Mesendoderm (in vitro differentiated cells): Measurements from ENCODE around the gene KRT15.
"Not testable (repeated sequence)": the region's sequence is repeated elsewhere in the genome, so short reads cannot be mapped to it uniquely, and the experiment has no call there.

ENCODE experiments used
- DNase-seq: peaks from one replicate; pipeline ENCODE4 v3.0.0; 2013
- H2AK5ac ChIP-seq: 2 replicates; pipeline ENCODE4 v1.6.1; 2013; ENCODE audit warnings: low read length, inconsistent platforms
- H2BK120ac ChIP-seq: 2 replicates; pipeline ENCODE4 v1.6.1; 2013; ENCODE audit warnings: low read depth, mild to moderate bottlenecking, low read length, moderate library complexity, mixed read lengths
- H2BK15ac ChIP-seq: replicated peaks from 2 replicates; pipeline ENCODE4 v1.6.1; 2013; ENCODE audit warnings: low read depth, mild to moderate bottlenecking, moderate library complexity
- H2BK5ac ChIP-seq: 2 replicates; pipeline ENCODE4 v1.6.1; 2013; ENCODE audit warnings: low read length, inconsistent platforms
- H3K18ac ChIP-seq: 2 replicates; pipeline ENCODE4 v1.6.1; 2013; ENCODE audit warnings: mild to moderate bottlenecking, low read length, mixed read lengths
- H3K23ac ChIP-seq: one replicate; pipeline ENCODE4 v1.6.1; 2013; ENCODE audit warnings: low read length
- H3K27ac ChIP-seq: 2 replicates; pipeline ENCODE4 v1.5.1; 2013; ENCODE audit warnings: low read depth, mild to moderate bottlenecking, inconsistent platforms, low read length, moderate library complexity
- H3K27me3 ChIP-seq: 2 replicates; pipeline ENCODE4 v1.6.1; 2013; ENCODE audit warnings: low read length, control low read depth, mild to moderate bottlenecking, inconsistent platforms; ENCODE audit not compliant: insufficient read depth, poor library complexity
- H3K36me3 ChIP-seq: 2 replicates; pipeline ENCODE4 v1.6.1; 2013; ENCODE audit warnings: low read length, inconsistent platforms; ENCODE audit not compliant: control insufficient read depth, insufficient read depth
- H3K4ac ChIP-seq: one replicate; pipeline ENCODE4 v1.6.1; 2013; ENCODE audit warnings: low read depth, mild to moderate bottlenecking, low read length, moderate library complexity
- H3K4me1 ChIP-seq: 2 replicates; pipeline ENCODE4 v1.6.1; 2013; ENCODE audit warnings: low read depth, low read length, inconsistent platforms; ENCODE audit not compliant: control insufficient read depth
- H3K4me2 ChIP-seq: 2 replicates; pipeline ENCODE4 v1.6.1; 2013; ENCODE audit warnings: low read length
- H3K4me3 ChIP-seq: 2 replicates; pipeline ENCODE4 v1.5.1; 2013; ENCODE audit warnings: mild to moderate bottlenecking, low read length
- H3K56ac ChIP-seq: one replicate; pipeline ENCODE4 v1.6.1; 2013; ENCODE audit warnings: low read length
- H3K79me1 ChIP-seq: 2 replicates; pipeline ENCODE4 v1.6.1; 2013; ENCODE audit warnings: low read length, inconsistent platforms
- H3K79me2 ChIP-seq: 2 replicates; pipeline ENCODE4 v1.6.1; 2013; ENCODE audit warnings: mild to moderate bottlenecking, low read length; ENCODE audit not compliant: control insufficient read depth, insufficient read depth
- H3K9ac ChIP-seq: 2 replicates; pipeline ENCODE4 v1.6.1; 2013; ENCODE audit warnings: low read length, inconsistent platforms
- H4K5ac ChIP-seq: one replicate; pipeline ENCODE4 v1.6.1; 2013; ENCODE audit warnings: low read length
- H4K8ac ChIP-seq: one replicate; pipeline ENCODE4 v1.6.1; 2013; ENCODE audit warnings: low read depth, mild to moderate bottlenecking, control low read depth, low read length, moderate library complexity
- WGBS: extraction: QIAGEN DNeasy Blood & Tissue Kit; methylation state at CpG from one replicate; pipeline ENCODE4 v1.1.7; 2013; ENCODE audit warnings: low lambda C conversion rate, missing lambda C conversion rate; ENCODE audit not compliant: insufficient coverage; ENCODE audit errors: extremely low coverage; 5-methylcytosine and 5-hydroxymethylcytosine counted together

KRT15 gene

DNA sequence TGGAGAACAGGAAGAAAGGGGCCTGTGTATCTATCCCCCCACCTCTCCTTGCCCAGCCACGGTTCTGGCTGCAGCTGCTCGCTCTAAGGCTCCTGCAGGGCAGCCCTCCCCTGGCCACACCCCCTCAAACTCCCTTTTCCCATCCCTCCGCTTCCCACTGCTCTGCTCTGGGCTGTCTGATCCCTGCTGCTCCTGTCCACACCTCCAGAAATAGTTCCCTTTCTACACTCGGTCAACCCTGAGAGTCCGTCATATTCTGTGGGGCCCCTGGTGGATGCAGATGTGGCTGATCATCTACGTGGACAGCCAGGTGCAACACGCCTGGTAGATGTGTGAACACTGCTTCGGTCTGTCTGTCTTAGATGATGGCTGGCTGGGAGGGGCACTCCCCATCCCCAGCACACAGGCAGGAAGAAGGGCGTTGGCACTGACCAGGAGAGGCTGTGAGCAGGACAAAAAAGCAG, 28.7 kb upstream of the KRT15 start:
- Histone ChIP-seq H3K23ac (no peak overlapping the region), H3K79me1 (no peaks in the 10 kb centered on the region), H3K4me3 (no peak overlapping the region), H3K9ac (no peak overlapping the region), H3K4me1 (no peaks in the 10 kb centered on the region), H2BK15ac (no peak overlapping the region), H3K27me3 (no peaks in the 10 kb centered on the region), H3K4ac (no peak overlapping the region), H3K36me3 (no peaks in the 10 kb centered on the region), H4K8ac (no peak overlapping the region), H4K5ac (no peak overlapping the region), H3K79me2 (no peaks in the 10 kb centered on the region), H2BK5ac (no peak overlapping the region), H2AK5ac (no peak overlapping the region), H3K56ac (peak overlapping the region; percentile 12), H3K27ac (no peak overlapping the region), H3K18ac (no peak overlapping the region), H3K4me2 (no peak overlapping the region), H2BK120ac (no peak overlapping the region)
- DNase-seq = no peak
- WGBS = no CpG with 5 or more reads among the region's 9 CpGs

DNA sequence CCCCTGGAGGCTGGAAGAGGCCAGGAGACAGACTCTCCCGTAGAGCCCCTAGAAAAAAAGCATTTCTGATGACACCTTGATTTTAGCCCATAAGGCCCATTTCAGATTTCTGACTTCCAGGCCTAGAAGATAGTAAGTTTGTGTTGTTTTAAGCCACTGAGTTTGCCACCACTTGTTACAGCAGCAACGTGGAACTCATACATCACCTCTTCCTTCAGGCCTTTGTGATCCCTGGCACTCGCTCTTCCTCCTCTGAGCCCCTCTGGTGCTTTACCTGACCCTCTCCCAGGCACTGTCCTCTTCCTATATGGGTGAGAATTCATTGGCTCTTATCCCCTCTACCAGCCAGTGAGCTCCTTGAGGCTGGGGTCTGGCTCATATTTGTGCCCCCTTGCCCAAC, 28.1 kb upstream of the KRT15 start:
- Histone ChIP-seq H3K4me3 (no peak overlapping the region), H3K79me1 (no peaks in the 10 kb centered on the region), H3K36me3 (no peaks in the 10 kb centered on the region), H2BK15ac (no peak overlapping the region), H3K27ac (no peak overlapping the region), H4K5ac (no peak overlapping the region), H2BK120ac (no peak overlapping the region), H3K23ac (no peak overlapping the region), H3K56ac (no peak overlapping the region), H3K9ac (no peak overlapping the region), H2BK5ac (no peak overlapping the region), H2AK5ac (no peak overlapping the region), H3K4ac (no peak overlapping the region), H3K4me1 (no peaks in the 10 kb centered on the region), H4K8ac (no peak overlapping the region), H3K4me2 (no peak overlapping the region), H3K27me3 (no peaks in the 10 kb centered on the region), H3K18ac (no peak overlapping the region), H3K79me2 (no peaks in the 10 kb centered on the region)
- DNase-seq = no peak
- WGBS = no CpG with 5 or more reads among the region's 3 CpGs

DNA sequence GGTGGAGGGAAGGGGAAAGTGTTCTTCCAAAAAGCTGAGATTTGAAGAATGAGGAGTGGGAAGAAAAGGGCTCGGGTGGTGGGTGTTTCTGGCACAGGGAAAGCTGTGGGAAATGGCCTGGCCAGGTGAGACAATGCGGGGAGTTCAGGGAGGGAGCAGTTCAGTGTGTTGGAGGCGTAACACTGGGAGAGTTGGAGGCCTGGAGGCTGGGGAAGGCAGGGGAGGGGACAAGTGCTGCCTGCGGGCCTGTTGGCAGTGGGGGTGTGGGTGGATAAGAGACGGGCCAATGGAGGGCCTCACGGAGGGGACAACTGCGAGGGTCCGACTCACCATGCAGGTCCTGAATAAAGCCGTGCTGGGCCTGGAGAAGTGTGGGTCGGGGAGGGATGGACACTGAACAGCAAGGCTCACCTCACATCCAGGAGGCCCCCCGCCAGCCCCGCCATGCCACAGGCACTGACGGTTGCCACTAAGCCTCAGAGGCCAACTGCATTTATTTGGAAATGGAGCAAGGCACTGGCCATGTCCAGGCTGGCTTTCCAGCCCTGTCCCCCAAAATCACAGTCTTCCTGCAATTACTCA, 27.2 kb upstream of the KRT15 start:
- no peak overlapping the region for H4K5ac ChIP-seq
- no peak overlapping the region for H3K9ac ChIP-seq
- no peaks in the 10 kb centered on the region for H3K36me3 ChIP-seq
- no peak overlapping the region for H3K27ac ChIP-seq
- no peak overlapping the region for H2BK5ac ChIP-seq
- no peak overlapping the region for H3K18ac ChIP-seq
- H3K79me2 ChIP-seq = no peaks in the 10 kb centered on the region
- no peak overlapping the region for H2AK5ac ChIP-seq
- H4K8ac ChIP-seq = no peak overlapping the region
- H3K56ac ChIP-seq = no peak overlapping the region
- H3K4ac ChIP-seq = no peak overlapping the region
- H3K27me3 ChIP-seq = no peaks in the 10 kb centered on the region
- DNase-seq = no peak
- H3K4me1 ChIP-seq = no peaks in the 10 kb centered on the region
- no peaks in the 10 kb centered on the region for H3K79me1 ChIP-seq
- H2BK120ac ChIP-seq = no peak overlapping the region
- no CpG with 5 or more reads among the region's 13 CpGs for WGBS
- no peak overlapping the region for H3K23ac ChIP-seq
- no peak overlapping the region for H3K4me3 ChIP-seq
- H3K4me2 ChIP-seq = no peak overlapping the region
- no peak overlapping the region for H2BK15ac ChIP-seq

DNA sequence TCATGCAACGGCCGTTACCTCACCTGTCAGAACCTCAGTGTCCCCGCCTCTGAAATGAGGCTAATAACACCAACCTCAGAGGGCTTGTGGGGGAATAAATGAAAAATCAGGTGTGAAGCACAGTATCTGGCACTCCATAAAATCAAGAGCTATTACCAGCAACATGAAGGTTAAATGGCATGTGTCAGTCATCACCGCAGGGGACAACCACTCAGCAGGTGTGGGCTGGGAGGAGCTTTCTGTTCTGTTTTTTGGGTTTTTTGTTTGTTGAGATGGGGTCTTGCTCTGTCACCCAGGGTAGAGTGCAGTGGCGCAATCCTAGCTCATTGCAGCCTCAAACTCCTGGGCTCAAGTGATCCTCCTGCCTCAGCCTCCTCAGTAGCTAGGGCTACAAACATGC, 26.2 kb upstream of the KRT15 start:
- no CpG with 5 or more reads among the region's 5 CpGs for WGBS

DNA sequence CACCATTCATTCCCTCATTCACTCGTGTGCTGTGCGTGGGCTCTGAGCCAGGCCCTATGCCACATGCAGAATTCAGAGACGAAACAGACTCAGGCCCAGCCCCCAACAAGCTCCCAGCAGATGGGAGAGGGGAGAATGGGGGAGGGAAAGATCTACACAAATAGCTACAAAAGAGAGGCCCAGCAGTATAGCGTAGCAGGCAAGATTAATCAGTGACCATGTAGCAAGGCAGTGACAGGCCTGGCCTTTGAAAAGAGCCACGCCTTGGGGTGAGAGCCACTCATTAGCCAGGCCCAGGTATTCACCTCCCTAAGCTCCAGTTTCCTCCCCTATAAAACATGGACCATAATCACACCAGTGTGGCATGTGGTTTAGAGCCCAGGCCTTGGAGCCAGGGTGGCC, 25.8 kb upstream of the KRT15 start:
- H2BK5ac ChIP-seq = no peak overlapping the region
- no peaks in the 10 kb centered on the region for H3K79me1 ChIP-seq
- H3K4me1 ChIP-seq = no peaks in the 10 kb centered on the region
- H3K4me3 ChIP-seq = no peak overlapping the region
- no peak overlapping the region for H3K9ac ChIP-seq
- DNase-seq = no peak
- no peak overlapping the region for H3K27ac ChIP-seq
- peak overlapping the region; percentile 18 for H3K56ac ChIP-seq
- H3K79me2 ChIP-seq = no peaks in the 10 kb centered on the region
- H3K27me3 ChIP-seq = no peaks in the 10 kb centered on the region
- H3K4ac ChIP-seq = no peak overlapping the region
- no peak overlapping the region for H3K23ac ChIP-seq
- no peak overlapping the region for H3K4me2 ChIP-seq
- no peak overlapping the region for H2BK15ac ChIP-seq
- no peaks in the 10 kb centered on the region for H3K36me3 ChIP-seq
- no peak overlapping the region for H2BK120ac ChIP-seq
- H3K18ac ChIP-seq = no peak overlapping the region
- no peak overlapping the region for H4K8ac ChIP-seq
- no peak overlapping the region for H2AK5ac ChIP-seq
- WGBS = no CpG with 5 or more reads among the region's 5 CpGs
- no peak overlapping the region for H4K5ac ChIP-seq

More for the DNA sequence above, 26.2 kb upstream of the KRT15 start:
- H3K9ac ChIP-seq = no peak overlapping the region
- no peaks in the 10 kb centered on the region for H3K79me1 ChIP-seq
- no peak overlapping the region for H4K8ac ChIP-seq
- no peaks in the 10 kb centered on the region for H3K36me3 ChIP-seq
- no peak overlapping the region for H4K5ac ChIP-seq
- H3K4me2 ChIP-seq = no peak overlapping the region
- no peak overlapping the region for H3K23ac ChIP-seq
- H2BK15ac ChIP-seq = no peak overlapping the region
- no peaks in the 10 kb centered on the region for H3K79me2 ChIP-seq
- DNase-seq = no peak
- no peak overlapping the region for H2BK120ac ChIP-seq
- H3K56ac ChIP-seq = no peak overlapping the region
- no peak overlapping the region for H2BK5ac ChIP-seq
- H3K27me3 ChIP-seq = no peaks in the 10 kb centered on the region
- H2AK5ac ChIP-seq = no peak overlapping the region
- no peak overlapping the region for H3K27ac ChIP-seq
- no peak overlapping the region for H3K4me3 ChIP-seq
- no peak overlapping the region for H3K18ac ChIP-seq
- H3K4me1 ChIP-seq = no peaks in the 10 kb centered on the region
- H3K4ac ChIP-seq = no peak overlapping the region

DNA sequence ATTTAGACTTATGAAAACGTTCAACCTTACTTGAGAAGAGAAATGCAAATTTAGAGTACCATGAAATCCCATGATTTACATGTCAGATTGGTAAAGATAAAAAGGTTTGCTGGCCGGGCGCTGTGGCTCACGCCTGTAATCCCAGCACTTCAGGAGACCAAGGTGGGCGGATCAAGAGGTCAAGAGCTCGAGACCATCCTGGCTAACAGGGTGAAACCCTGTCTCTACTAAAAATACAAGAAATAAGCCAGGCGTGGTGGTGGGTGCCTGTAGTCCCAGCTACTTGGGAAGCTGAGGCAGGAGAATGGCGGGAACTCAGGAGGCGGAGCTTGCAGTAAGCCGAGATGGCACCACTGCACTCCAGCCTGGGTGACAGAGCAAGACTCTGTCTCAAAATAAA, 24.1 kb upstream of the KRT15 start:
- not testable (repeated sequence) for H3K9ac ChIP-seq, H3K4me3 ChIP-seq, H3K4ac ChIP-seq, H3K4me2 ChIP-seq, H3K79me2 ChIP-seq, H3K4me1 ChIP-seq, H3K56ac ChIP-seq, H2BK120ac ChIP-seq, H2BK5ac ChIP-seq, H3K27me3 ChIP-seq, H2BK15ac ChIP-seq, DNase-seq, H3K27ac ChIP-seq, H3K79me1 ChIP-seq, H3K36me3 ChIP-seq, H4K5ac ChIP-seq, H4K8ac ChIP-seq, H3K23ac ChIP-seq, H2AK5ac ChIP-seq, H3K18ac ChIP-seq
- WGBS = no CpG with 5 or more reads among the region's 10 CpGs
